GM19438 (cell line): ENCODE measurements around the gene CLDN1.

Experiments used
- ATAC-seq: cut with Tn5 transposase; IDR thresholded peaks from one replicate; pipeline ENCODE4 v1.9.1; 2021; ENCODE audit warnings: low read depth; ENCODE audit not compliant: unreplicated experiment

Gene CLDN1

GRCh38 chr3:190336516-190337189 is 14.4 kb upstream of the CLDN1 start:
- ATAC-seq, result no peak

DNA sequence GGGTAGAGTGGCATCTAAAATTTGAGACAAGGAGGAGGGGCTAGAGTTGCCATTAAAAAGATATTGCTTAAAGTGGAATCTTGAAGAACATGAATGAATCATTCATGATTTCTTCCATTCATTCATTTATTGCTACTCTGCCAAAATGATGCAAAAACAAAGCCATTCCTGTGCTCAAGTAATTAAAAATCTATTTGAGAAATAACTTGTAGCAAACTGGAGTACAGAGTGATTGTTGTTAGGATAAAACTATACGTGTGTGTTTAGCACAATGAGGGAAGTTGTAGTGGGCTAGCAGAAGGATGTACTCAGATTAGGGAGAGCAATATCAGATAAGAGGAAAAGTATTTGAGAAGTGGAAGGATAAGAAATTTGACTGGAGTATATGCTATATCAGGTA is 11.7 kb upstream of the CLDN1 start:
- ATAC-seq, result no peak

DNA sequence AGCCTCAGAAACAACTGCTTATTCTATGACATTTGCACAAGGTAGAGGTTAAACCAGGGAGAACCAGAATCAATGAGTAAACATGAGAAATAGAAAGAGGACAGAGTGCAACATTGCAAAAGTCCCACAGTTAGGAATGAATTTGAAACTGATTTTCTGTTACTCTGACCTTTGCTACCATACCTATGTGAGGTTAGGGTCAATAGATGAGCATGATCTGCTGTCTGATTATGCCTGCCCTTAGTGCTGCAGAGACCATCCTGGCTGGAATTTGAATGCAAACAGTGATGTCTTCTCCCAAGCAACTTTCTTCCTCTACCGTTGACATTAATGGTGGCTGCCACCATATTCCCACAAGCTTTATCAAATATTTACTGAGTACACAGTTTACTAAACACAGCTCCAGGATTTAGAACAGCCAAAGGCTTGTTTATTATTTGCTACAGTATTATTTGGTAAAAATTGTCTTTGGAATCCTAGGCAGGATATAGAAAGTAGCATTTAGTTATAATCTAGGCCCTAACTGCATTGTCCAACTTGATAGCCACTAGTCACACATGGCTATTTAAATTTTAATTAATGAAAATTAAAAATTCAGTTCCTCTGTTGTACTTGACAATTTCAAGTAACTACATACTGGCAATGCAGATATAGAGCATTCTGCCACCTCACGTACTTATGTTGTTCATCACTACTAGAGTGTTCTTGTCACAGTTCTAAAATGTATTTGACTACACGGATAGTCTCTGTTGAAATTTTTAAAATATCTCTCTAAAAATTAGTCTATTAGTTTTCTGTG is 8.9 kb upstream of the CLDN1 start:
- ATAC-seq, result no peak

GRCh38 chr3:190326930-190327329 is 4.7 kb upstream of the CLDN1 start:
- no peak for ATAC-seq

DNA sequence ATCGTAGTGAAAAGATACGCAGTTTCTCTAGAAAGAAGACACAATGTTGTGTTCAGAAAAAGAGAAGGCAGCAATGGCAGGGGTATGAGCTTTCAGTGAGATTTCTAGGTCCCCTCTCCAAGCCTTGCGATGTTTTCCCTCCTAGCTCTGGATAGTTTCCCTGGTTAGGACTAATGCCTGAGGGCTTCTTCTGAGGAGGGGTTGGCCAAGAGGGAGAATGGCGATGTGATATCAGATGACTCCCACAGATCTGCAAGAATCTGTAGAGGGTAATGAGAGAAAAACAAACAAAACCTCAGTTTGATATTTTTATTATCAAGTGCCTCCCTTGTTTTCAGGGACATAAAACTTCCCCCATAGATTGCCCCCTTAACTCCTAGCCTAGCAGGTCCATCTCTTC is 4.1 kb upstream of the CLDN1 start:
- no peak for ATAC-seq

DNA sequence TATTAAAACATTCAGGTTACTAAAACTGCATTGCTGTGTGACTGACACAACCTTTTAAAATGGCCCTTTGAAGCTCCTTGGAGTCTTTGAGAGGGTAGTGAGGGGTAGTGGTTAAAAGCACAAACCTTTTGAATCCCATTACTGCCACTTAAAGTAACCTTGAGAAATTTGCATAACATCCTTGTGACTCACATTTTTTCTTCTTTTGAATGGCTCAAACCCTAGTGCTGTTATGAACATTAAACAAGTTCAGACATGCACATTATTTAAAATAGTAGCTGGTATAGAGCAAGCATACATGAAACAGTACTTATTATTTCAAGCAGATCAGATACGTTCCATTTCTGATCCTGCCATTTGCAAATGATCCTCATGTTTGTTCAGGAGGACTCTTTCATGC is 3.7 kb upstream of the CLDN1 start:
- ATAC-seq, result no peak

- no peak for ATAC-seq
Measured at GRCh38 chr3:190323246-190323626, 990 bp upstream of the CLDN1 start.

- ATAC-seq, result no peak
Measured at GRCh38 chr3:190322604-190323245, 479 bp upstream of the CLDN1 start.

GRCh38 chr3:190320594-190321362 is 1.5 kb downstream of the CLDN1 start:
- no peak for ATAC-seq

GRCh38 chr3:190319660-190320059 is 2.6 kb downstream of the CLDN1 start:
- ATAC-seq, result no peak

- no peak for ATAC-seq
Measured at GRCh38 chr3:190318666-190319065, 3.6 kb downstream of the CLDN1 start.

DNA sequence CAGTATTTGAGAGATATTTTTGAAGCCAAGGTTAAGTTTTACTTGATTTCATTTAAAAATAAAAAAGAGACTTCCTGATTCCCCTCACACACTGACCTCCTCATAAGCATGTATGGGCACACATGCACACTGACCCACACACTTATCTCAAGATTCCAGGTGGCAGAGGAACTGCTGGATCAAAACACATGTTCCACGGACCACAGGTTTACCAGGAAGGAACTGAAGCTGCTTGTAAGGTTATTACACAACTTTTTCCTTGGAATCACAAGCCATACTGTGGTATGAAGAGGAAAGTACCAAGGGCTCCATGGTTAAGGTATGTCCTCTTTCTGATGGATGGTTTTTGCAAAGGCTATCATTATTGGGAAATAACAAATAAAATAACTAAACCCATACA is 7.5 kb downstream of the CLDN1 start:
- no peak for ATAC-seq

GRCh38 chr3:190309414-190309813 is 12.8 kb downstream of the CLDN1 start:
- ATAC-seq, result no peak

- no peak for ATAC-seq
Measured at GRCh38 chr3:190308154-190308553, 14.1 kb downstream of the CLDN1 start.

DNA sequence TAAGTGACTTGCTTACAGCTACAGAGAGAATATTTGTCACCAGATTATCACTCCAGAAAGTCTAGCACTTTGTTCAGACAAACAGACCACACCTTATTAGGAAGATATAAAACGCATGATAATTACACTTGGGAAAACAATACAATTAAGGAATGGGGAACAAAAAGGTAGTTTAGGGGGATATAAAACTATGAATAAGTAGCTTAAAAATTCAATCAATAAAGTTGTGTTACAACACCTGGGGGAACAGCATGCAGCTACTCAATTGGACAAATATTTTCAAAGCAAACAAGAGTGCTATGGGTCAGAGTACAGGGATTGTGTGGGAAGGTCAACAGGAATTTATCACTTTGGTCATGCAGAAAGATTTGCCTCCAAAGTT is 15.1 kb downstream of the CLDN1 start:
- no peak for ATAC-seq

- ATAC-seq, result no peak
Measured at GRCh38 chr3:190306513-190307163, 15.6 kb downstream of the CLDN1 start.

DNA sequence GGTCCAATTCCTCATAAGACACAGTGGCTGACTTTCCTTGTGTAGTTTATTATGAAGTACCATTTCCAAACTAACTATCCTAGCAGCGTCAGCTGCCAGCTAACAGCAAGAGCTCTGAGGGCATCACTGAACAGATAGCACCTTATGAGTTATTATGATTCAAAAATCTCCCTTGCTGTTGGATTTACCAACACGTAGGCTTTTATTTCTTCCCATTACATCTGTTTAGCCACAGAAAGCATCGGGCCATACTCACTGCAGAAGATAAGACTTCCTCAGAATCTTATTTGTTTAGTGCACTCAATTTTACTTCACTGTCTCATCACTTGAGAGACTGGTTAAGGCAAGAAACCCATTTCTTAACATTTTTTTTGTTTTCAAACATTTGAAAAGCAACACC is 16.2 kb downstream of the CLDN1 start:
- no peak for ATAC-seq

GRCh38 chr3:190305406-190305805 is 16.8 kb downstream of the CLDN1 start:
- ATAC-seq, result no peak

DNA sequence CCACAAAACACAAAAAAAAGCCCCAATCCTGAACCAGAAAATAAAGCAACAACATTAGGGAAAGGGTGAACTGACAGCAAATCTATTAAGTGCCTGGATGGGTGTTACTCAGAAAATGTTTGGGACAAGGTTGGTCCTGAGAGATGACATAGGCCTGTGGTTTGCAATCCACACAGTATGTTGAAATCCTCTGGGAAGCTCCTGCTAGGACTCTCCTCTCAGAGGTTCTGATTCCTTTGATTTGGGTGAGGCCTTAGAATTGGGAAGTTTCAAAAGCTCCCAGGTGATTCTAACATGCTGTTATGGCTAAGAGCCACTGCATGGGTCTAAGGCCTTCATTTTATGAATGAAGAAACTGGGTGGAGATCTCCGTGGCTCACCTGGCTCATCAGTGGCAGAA is 18.4 kb downstream of the CLDN1 start:
- ATAC-seq, result no peak

DNA sequence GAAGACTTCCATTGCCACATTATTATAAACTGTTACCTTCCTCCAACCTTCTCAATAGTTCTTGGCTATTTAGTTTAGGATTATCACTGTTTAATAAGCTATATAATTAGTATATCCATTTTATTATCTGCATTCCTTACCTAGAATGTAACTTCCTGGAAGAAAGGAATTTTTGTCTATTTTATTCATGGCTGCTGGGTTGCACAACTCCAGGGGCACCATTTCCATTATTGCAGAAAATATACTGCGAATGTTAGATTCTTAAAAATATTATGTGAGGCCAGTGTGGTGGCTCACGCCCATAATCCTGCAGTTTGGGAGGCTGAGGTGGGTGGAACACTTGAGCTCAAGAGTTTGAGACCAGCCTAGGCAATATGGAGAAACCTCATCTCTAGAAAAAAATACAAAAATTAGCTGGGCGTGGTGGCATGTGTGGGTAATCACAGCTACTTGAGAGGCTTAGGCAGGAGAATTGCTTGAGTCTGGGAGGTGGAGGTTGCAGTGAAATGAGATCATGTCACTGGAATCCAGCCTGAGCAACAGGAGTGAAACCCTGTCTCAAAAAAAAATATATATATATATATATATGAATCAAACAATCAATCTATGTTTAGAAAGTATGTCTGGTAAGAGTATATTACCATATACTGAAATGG is 19.9 kb downstream of the CLDN1 start:
- no peak for ATAC-seq
